SU-DHL-6 (cell line): ENCODE measurements around the gene GRM1.

Experiments used
- EZH2phosphoT487 ChIP-seq: fragments of 200-600 bp; sonication (generic), shearing (Covaris generic); conservative IDR thresholded peaks from 2 replicates; pipeline ENCODE4 v1.6.1; 2018; ENCODE audit warnings: mild to moderate bottlenecking, antibody characterized with exemption, low read length, moderate library complexity, mixed read lengths
- TF ChIP-seq, protein P1 (sequence below): fragments of 200-600 bp; sonication (generic); IDR thresholded peaks from one replicate; pipeline ENCODE4 v1.5.1; 2017; ENCODE audit warnings: antibody characterized with exemption, mild to moderate bottlenecking, low read length, moderate library complexity; ENCODE audit not compliant: insufficient read depth, poor library complexity, severe bottlenecking

DNA sequence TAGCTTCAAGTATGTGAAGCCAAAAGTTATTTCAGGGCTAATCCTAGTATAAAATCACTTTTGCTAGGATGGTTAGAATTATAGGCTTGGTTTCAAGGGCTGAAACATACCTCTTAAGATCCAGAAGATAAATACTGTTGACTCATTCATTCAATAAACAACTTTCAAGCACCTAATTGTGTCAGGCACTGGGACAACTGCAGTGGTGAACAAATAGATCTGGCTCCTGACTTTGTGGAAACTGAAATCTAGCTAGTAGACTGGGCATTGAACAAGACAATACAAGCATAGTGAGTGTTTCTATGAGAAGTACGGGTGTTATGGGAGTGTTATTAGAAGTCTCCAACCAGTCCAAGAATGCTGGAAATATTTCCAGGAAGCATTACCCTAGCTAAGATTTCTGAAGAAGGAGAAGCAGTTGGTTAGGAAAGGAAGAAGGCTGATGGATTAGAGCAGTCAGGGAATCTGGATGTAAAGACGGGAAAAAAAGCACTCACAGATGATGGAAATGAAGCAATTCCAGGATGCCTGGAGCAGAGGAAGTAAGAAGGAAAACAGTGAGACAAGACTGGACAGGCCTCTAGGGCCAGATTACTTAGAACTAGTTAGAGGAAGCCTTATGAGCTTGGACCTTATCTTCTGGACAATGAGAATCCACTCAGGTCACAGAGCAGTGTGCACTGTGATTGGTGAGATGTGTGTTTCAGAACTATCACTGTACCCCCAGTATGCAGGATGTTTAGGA lies 382.2 kb downstream of the GRM1 start:
- TF ChIP-seq, protein P1, sequence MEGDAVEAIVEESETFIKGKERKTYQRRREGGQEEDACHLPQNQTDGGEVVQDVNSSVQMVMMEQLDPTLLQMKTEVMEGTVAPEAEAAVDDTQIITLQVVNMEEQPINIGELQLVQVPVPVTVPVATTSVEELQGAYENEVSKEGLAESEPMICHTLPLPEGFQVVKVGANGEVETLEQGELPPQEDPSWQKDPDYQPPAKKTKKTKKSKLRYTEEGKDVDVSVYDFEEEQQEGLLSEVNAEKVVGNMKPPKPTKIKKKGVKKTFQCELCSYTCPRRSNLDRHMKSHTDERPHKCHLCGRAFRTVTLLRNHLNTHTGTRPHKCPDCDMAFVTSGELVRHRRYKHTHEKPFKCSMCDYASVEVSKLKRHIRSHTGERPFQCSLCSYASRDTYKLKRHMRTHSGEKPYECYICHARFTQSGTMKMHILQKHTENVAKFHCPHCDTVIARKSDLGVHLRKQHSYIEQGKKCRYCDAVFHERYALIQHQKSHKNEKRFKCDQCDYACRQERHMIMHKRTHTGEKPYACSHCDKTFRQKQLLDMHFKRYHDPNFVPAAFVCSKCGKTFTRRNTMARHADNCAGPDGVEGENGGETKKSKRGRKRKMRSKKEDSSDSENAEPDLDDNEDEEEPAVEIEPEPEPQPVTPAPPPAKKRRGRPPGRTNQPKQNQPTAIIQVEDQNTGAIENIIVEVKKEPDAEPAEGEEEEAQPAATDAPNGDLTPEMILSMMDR: no peak
- no peak for TF ChIP-seq EZH2phosphoT487
